Pulmonary artery endothelial cell (primary cell): ENCODE results near the gene CYB5B. TPM values are rescaled to one million over a fixed set of nuclear protein-coding genes. Genes with fewer than 3 reads are reported as not detected.

Source experiments
- DNase-seq: peaks from one replicate; pipeline ENCODE4 v3.0.0-alpha.2; 2011; ENCODE audit warnings: low read depth, low spot score
- total RNA-seq: library from RNA; depleted of rRNA; stranded (reverse); fragments of >200 nt; gene quantifications from 2 replicates; pipeline ENCODE4 v1.2.3, GENCODE V29; 2014

The CYB5B gene
- total RNA-seq = 102 and 165 TPM in 2 replicates

GRCh38 chr16:69424053-69424934 lies at the start of gene CYB5B:
TSS of gene CYB5B (plus strand) at chr16:69424619. CDS start at chr16:69424684, 65 bp downstream.
- DNase-seq = peak; percentile 97

GRCh38 chr16:69376393-69377059 lies 47.9 kb upstream of the CYB5B start:
- DNase-seq = no peak

- no peak for DNase-seq
Observed at GRCh38 chr16:69378036-69378435, 46.4 kb upstream of the CYB5B start.

GRCh38 chr16:69378760-69379159 lies 45.7 kb upstream of the CYB5B start:
- DNase-seq = no peak

GRCh38 chr16:69381231-69381630 lies 43.2 kb upstream of the CYB5B start:
- DNase-seq = no peak

GRCh38 chr16:69382421-69382820 lies 42.0 kb upstream of the CYB5B start:
- DNase-seq = no peak

GRCh38 chr16:69384974-69385373 lies 39.4 kb upstream of the CYB5B start:
- no peak for DNase-seq

- no peak for DNase-seq
Observed at GRCh38 chr16:69386596-69386995, 37.8 kb upstream of the CYB5B start.

- no peak for DNase-seq
Observed at GRCh38 chr16:69393898-69394849, 30.2 kb upstream of the CYB5B start.

- DNase-seq = no peak
Observed at GRCh38 chr16:69395859-69396186, 28.6 kb upstream of the CYB5B start.

- DNase-seq = peak; percentile 59
Observed at GRCh38 chr16:69396187-69397061, 28.0 kb upstream of the CYB5B start.

GRCh38 chr16:69397821-69398521 lies 26.4 kb upstream of the CYB5B start:
- peak; percentile 69 for DNase-seq

- no peak for DNase-seq
Observed at GRCh38 chr16:69399361-69399760, 25.1 kb upstream of the CYB5B start.

GRCh38 chr16:69402439-69402838 lies 22.0 kb upstream of the CYB5B start:
- no peak for DNase-seq

- DNase-seq = no peak
Observed at GRCh38 chr16:69404275-69404805, 20.1 kb upstream of the CYB5B start.

- no peak for DNase-seq
Observed at GRCh38 chr16:69405326-69405725, 19.1 kb upstream of the CYB5B start.

GRCh38 chr16:69405757-69406156 lies 18.7 kb upstream of the CYB5B start:
- DNase-seq = no peak

- no peak for DNase-seq
Observed at GRCh38 chr16:69406780-69407331, 17.6 kb upstream of the CYB5B start.

- no peak for DNase-seq
Observed at GRCh38 chr16:69407702-69408323, 16.6 kb upstream of the CYB5B start.
